ENCODE results near the gene MMD.
"Not testable (repeated sequence)": the region's sequence is repeated elsewhere in the genome, so short reads cannot be mapped to it uniquely, and the experiment has no call there.

MMD gene

GRCh38 chr17:55421179-55421934, at the start of gene MMD:
Gene MMD, minus strand, starts transcription at chr17:55421835. Its CDS starts 140 bp downstream, at chr17:55421695.
- no peak for FAIRE-seq

- no peak for FAIRE-seq
Observed at GRCh38 chr17:55466671-55467070, 45.0 kb upstream of the MMD start.

GRCh38 chr17:55465771-55466170, 44.1 kb upstream of the MMD start:
- FAIRE-seq: not testable (repeated sequence)

- no peak for FAIRE-seq
Observed at GRCh38 chr17:55463600-55463999, 42.0 kb upstream of the MMD start.

- FAIRE-seq: no peak
Observed at GRCh38 chr17:55462711-55463110, 41.1 kb upstream of the MMD start.

GRCh38 chr17:55462234-55462633, 40.6 kb upstream of the MMD start:
- FAIRE-seq: no peak

- no peak for FAIRE-seq
Observed at GRCh38 chr17:55458978-55459377, 37.3 kb upstream of the MMD start.

- FAIRE-seq: no peak
Observed at GRCh38 chr17:55458287-55458900, 36.8 kb upstream of the MMD start.

- no peak for FAIRE-seq
Observed at GRCh38 chr17:55456307-55457240, 34.9 kb upstream of the MMD start.

- no peak for FAIRE-seq
Observed at GRCh38 chr17:55454906-55455474, 33.4 kb upstream of the MMD start.

GRCh38 chr17:55453839-55454557, 32.4 kb upstream of the MMD start:
- FAIRE-seq: no peak

- no peak for FAIRE-seq
Observed at GRCh38 chr17:55452139-55452790, 30.6 kb upstream of the MMD start.

GRCh38 chr17:55451758-55452138, 30.1 kb upstream of the MMD start:
- no peak for FAIRE-seq

GRCh38 chr17:55451203-55451641, 29.6 kb upstream of the MMD start:
- no peak for FAIRE-seq

GRCh38 chr17:55450232-55450825, 28.7 kb upstream of the MMD start:
- no peak for FAIRE-seq

- no peak for FAIRE-seq
Observed at GRCh38 chr17:55448681-55449080, 27.0 kb upstream of the MMD start.

GRCh38 chr17:55446581-55447205, 25.1 kb upstream of the MMD start:
- no peak for FAIRE-seq

- FAIRE-seq: not testable (repeated sequence)
Observed at GRCh38 chr17:55446004-55446403, 24.4 kb upstream of the MMD start.

GRCh38 chr17:55444471-55445441, 23.1 kb upstream of the MMD start:
- FAIRE-seq: no peak

- FAIRE-seq: no peak
Observed at GRCh38 chr17:55443904-55444303, 22.3 kb upstream of the MMD start.
